Measurements from ENCODE around the gene RND3. TPM values are rescaled to one million over a fixed set of nuclear protein-coding genes. Genes with fewer than 3 reads are reported as not detected.

Gene RND3
- total RNA-seq, 4 donors from 2014 or later: 41.3 to 214 (median 103) TPM

DNA sequence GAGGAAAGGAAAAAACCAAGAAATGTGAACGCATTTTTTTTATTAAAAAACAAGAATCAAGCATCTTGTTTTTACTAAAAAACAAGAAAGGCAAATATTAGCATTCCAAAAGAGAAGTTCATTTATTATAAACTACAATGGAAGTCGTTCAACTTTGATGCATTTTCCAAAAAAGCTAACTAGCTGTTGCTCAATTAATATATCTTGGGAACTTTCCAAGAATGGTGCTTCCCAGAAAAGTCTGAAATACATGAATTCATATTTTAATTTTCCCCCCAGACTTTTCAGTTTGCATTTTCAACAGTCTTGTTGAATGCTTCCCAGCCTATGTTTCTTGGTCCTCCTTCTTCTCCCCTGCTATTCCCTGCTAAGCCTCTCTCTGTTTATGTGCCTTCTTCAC, 7.5 kb upstream of the RND3 start:
- DNase-seq (ENCODE audit: low spot score): no peak
- TF ChIP-seq, protein P1, sequence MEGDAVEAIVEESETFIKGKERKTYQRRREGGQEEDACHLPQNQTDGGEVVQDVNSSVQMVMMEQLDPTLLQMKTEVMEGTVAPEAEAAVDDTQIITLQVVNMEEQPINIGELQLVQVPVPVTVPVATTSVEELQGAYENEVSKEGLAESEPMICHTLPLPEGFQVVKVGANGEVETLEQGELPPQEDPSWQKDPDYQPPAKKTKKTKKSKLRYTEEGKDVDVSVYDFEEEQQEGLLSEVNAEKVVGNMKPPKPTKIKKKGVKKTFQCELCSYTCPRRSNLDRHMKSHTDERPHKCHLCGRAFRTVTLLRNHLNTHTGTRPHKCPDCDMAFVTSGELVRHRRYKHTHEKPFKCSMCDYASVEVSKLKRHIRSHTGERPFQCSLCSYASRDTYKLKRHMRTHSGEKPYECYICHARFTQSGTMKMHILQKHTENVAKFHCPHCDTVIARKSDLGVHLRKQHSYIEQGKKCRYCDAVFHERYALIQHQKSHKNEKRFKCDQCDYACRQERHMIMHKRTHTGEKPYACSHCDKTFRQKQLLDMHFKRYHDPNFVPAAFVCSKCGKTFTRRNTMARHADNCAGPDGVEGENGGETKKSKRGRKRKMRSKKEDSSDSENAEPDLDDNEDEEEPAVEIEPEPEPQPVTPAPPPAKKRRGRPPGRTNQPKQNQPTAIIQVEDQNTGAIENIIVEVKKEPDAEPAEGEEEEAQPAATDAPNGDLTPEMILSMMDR (IDR thresholded peaks at IDR 0.05): no peak
- no peak for ATAC-seq (ENCODE audit: low FRiP score)

DNA sequence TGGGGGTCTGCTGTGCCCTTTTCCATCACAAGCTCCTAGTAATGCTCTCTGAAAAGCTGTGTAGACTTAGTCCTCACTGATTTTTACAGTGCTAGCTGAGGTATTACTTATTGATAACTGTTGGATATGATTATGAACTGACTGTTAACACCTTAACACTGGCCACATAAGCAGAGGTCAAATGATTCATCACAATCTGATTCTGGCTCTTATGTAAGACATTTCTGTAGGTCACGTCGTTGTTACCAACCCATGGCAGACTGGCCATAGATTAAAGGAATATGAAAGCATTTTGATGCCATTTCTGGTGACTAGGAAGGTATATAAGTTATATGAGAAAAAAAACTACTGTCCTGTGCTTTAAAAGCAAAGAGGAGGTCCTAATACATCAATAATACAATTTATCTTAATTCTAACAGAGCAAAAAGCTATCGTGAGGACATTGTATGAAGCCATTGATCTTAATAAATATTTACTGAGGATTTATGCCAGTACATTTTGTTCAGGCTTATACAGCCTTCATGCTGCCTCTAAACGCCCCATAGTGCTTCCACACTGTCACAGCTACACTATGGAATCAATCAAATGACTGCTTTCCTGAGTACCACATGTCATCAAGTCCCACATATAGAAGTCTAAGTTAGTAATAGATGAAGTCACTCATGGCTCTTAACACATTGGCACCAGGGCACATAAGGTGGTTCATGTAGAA, 6.9 kb upstream of the RND3 start:
- DNase-seq (ENCODE audit: low spot score) (no peak), ATAC-seq (ENCODE audit: low FRiP score) (no peak)
- TF ChIP-seq, protein P1 (IDR thresholded peaks at IDR 0.05): no peak

DNA sequence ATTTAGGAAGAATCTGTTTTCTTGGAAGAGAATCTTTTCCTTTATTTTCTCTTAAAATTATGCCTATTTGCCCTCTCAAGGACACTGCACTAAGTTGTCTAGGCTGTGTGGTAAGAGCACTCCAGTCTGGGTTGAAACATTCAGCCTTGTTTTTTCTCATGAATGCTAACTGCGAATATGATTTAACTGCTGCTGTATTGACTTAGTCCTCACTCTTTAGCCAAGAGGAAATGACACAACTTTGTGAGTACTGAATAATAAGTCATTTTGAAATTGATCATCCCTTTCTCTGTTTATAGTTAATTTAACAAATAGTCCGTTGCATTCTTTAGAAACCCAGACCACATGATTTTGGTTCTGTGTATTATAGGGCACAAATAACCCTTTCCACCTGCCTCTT, 4.5 kb upstream of the RND3 start:
- DNase-seq (ENCODE audit: low spot score) (no peak), ATAC-seq (ENCODE audit: low FRiP score) (no peak)
- TF ChIP-seq, protein P1 (IDR thresholded peaks at IDR 0.05): no peak

DNA sequence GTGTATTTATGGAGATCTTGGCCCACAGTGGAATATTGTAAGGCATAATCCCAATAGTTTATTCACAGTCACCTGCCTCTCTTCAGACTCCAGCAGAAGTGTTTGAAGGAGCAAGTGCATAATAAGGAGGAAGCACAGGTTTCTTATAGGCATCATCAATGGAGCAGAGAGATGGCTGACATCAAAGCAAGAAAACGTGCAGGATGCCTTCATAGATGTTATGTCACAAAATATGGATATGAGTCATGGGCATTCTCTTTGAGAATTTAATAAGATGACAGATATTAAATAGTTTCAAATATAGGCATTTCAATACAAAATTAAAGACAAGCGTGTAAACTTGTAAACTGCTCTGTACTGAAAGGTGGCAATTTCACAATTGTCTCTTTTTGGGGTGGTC, 4.0 kb upstream of the RND3 start:
- DNase-seq (ENCODE audit: low spot score) (no peak), ATAC-seq (ENCODE audit: low FRiP score) (no peak)
- TF ChIP-seq, protein P1 (IDR thresholded peaks at IDR 0.05): no peak

DNA sequence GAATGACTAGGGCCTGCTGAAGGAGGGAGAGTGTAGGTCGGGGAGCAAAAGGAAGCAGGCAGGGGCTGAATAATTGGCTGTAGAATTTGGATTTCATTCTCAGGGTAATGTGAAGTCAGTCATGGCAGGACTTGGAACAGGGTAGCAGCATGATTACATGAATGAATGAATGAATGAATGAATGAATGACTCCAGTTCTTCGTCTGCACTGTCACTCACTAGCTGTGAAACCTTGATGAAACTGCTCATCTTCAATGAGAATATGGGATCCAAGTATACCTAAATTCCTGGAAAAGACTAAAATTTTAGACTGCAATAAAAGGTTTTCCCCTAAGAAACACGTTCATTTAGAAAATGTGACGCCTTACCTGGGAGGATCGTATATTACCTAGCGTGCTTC, 3.0 kb upstream of the RND3 start:
- TF ChIP-seq, protein P1 (IDR thresholded peaks at IDR 0.05): no peak
- no peak for DNase-seq (ENCODE audit: low spot score)
- ATAC-seq (ENCODE audit: low FRiP score): no peak

DNA sequence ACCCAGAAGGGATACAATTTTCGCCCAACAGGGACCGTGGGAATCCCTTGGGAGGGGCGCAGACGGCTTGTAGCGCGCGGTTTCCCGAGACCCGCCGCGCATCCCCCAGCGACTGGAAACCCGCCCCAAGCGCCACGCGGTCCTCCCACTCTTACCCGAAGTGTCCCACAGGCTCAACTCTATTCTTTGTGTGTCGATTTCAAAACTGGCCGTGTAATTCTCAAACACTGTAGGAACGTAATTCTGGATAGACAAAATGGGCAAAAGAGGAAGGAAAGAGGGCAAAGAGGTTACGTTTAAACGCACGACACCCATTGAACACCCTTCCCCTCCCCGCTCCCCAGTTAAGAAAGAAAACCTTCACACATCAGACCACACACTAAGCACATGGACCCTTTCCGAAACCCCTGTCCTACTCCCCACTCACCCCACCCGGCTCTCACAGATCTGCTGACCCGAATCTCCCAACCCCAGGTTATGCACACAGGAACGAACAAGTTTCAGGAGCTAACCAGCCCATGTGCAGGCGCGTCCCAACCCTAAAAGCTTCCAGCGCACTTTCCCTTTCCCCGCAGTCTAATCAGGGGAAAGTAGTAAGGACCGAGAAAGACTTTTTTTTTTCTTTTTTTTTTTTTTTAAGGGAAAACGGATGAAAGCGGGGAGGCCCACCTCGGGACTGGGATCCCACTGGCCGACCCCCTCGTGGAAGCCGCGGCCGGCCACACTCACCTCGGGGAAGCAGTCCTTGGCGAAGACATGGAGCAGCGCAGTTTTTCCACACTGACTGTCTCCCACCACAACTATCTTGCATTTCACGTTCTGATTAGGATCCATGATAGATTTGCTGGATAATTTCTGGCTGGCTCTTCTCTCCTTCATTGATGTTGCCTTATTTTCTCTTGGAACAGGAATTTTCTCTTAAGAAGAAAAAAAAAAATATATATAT, 655 bp downstream of the RND3 start:
- DNase-seq (ENCODE audit: low spot score) (no peak), ATAC-seq (ENCODE audit: low FRiP score) (peak; percentile 15)
- TF ChIP-seq, protein P1 (IDR thresholded peaks at IDR 0.05): no peak
